Spleen (tissue), 7 donors: ENCODE measurements around the gene TNFRSF18.

Source experiments
- CTCF ChIP-seq, 11 experiments: fragments of 200-600 bp in 7 of 11; fragments of 450-650 bp in 4 of 11; sonication (generic) in 4 of 11; IDR thresholded peaks in 8 of 11; conservative IDR thresholded peaks in 3 of 11; 1 replicate in 7 of 11; 2 replicates in 4 of 11; pipeline versions ENCODE4 v1.4.0 to v1.8.0; 2016 to 2021; ENCODE audit warnings: antibody characterized with exemption in 11 of 11, inconsistent platforms in 4 of 11, mild to moderate bottlenecking in 1 of 11
- POLR2A ChIP-seq, 3 donors: fragments of 450-650 bp; IDR thresholded peaks; one replicate each; pipeline ENCODE4 v1.5.1; 2017; ENCODE audit warnings: antibody characterized with exemption in 3 of 3, mild to moderate bottlenecking in 1 of 3
- POLR2AphosphoS5 ChIP-seq, 3 donors: sonication (generic); formaldehyde crosslinking; IDR thresholded peaks; one replicate each; pipeline ENCODE4 v1.5.1; 2017; ENCODE audit warnings: antibody characterized with exemption in 3 of 3
- donor health status: DM: no; HTN: no; CAD: no; lungs with moderate emphysema.
- donor health status: DM: no; HTN: no; CAD: no.
- donor health status: DM: no; HTN: no; CAD: no.

GRCh38 chr1:1199961-1200875 lies 6.2 kb downstream of the TNFRSF18 start:
- no peak for TF ChIP-seq CTCF (IDR thresholded peaks at IDR 0.05 in 8 of 11, conservative IDR thresholded peaks at IDR 0.05 in 3 of 11)
- no peak for TF ChIP-seq POLR2AphosphoS5 (IDR thresholded peaks at IDR 0.05)
- no peak for TF ChIP-seq POLR2A (IDR thresholded peaks at IDR 0.05)
